ENCODE measurements around the gene CENPB.

Gene CENPB

GRCh38 chr20:3778976-3779375, 7.6 kb downstream of the CENPB start:
- H3K4me2 ChIP-seq (ENCODE audit: low read length, poor library complexity, severe bottlenecking), result no peak overlapping the region
- H3K23ac ChIP-seq (ENCODE audit: low read length in 2 of 2), result no peak overlapping the region
- H3K14ac ChIP-seq (ENCODE audit: low read length in 2 of 2), result no peak overlapping the region
- no peak overlapping the region for H3K9ac ChIP-seq (ENCODE audit: low read length)
- H2BK5ac ChIP-seq (ENCODE audit: low read depth, low read length, poor library complexity, severe bottlenecking), result no peak overlapping the region
- peaks cover 7% of the 10 kb centered on the region for H3K79me1 ChIP-seq (replicated peaks; ENCODE audit: low read length, poor library complexity, severe bottlenecking)
- no peak overlapping the region for H4K8ac ChIP-seq (ENCODE audit: low read length)
- H3K4me1 ChIP-seq (ENCODE audit: control insufficient read depth, insufficient read depth, low read depth, low read length), result peaks cover 28% of the 10 kb centered on the region
- H3K27ac ChIP-seq (ENCODE audit: low read length, poor library complexity, severe bottlenecking), result no peak overlapping the region
- no peak overlapping the region for H3K18ac ChIP-seq (ENCODE audit: low read depth in 1 of 2, low read length in 2 of 2)
- H3K27me3 ChIP-seq (ENCODE audit: control insufficient read depth in 1 of 2, insufficient read depth in 1 of 2, low read length in 2 of 2), result peaks cover 0 to 13% of the 10 kb centered on the region in 2 experiments
- H3K36me3 ChIP-seq (ENCODE audit: control insufficient read depth in 1 of 2, insufficient read depth in 2 of 2, low read depth in 1 of 2, low read length in 2 of 2), result peaks cover 4 to 17% of the 10 kb centered on the region in 2 experiments
- no peak overlapping the region for H2BK120ac ChIP-seq (ENCODE audit: low read depth, low read length)
- H4K91ac ChIP-seq (ENCODE audit: low read length), result no peak overlapping the region
- no peak overlapping the region for H3K4me3 ChIP-seq (ENCODE audit: insufficient read depth in 1 of 2, low read depth in 1 of 2, low read length in 2 of 2)
- H3K4ac ChIP-seq (ENCODE audit: low read depth in 1 of 2, low read length in 2 of 2), result no peak overlapping the region
- WGBS, result 89% methylated on average over 18 of the region's 18 CpGs
- no peak overlapping the region for H2BK12ac ChIP-seq (ENCODE audit: low read length in 2 of 2)
- H3K9me3 ChIP-seq (ENCODE audit: control insufficient read depth, low read length), result peaks cover 4% of the 10 kb centered on the region
- H2AK5ac ChIP-seq (ENCODE audit: low read length, severe bottlenecking), result no peak overlapping the region
- DNase-seq, result no peak
- H2BK15ac ChIP-seq (ENCODE audit: low read depth, poor library complexity, severe bottlenecking), result no peak overlapping the region
- no peak overlapping the region for H2AFZ ChIP-seq (ENCODE audit: low read depth, low read length)

DNA sequence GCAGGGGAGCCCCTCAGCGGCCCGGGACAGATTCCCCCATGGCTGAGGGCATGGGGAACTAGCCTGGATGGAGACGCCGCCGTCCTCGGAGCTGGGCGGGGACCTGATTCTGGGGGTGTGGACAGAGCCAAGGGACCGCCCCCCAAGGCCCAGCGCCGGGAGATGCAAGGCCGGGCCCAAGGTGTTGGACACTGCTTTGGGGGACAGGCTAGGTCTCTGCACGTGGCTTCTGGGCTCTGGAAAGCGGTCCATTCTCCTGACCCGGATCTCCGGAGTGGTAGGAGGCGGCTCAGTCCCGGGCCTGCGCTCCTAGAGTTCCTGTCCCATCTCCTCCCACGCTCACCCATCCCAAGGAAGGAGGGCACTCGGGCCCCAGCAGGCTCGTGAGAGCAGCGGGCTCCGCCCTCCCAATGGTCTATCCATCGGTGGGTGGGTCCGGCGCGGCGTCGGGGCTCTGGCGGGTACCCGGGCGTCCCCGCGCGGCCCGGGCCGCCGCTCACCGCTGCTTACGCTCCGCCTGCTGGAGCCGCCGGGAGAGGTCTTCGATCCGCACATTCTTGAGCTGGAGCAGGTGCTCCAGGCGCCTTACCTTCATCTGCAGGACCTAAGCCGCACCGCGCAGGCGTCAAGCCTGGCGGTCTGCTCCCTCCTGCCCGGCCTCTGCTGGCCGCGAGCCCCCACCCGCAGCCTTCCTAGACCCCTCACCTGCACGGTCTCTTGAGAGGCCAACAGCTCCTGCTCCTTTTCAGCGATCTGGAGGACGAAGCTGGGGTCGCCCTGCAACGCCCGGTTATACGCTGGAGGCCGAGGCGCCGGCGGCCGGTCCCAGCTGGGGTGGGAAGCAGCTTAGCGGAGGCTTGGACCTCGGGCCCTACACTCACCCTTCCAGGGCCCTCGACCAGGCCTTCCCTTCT, 8.6 kb downstream of the CENPB start:
- no peak overlapping the region for H3K27ac ChIP-seq (ENCODE audit: low read length, poor library complexity, severe bottlenecking)
- peak overlapping the region in 1 of 2 experiments; percentile 61 for H3K23ac ChIP-seq (ENCODE audit: low read length in 2 of 2)
- peak overlapping the region; percentile 84 for H2AFZ ChIP-seq (ENCODE audit: low read depth, low read length)
- H3K9me3 ChIP-seq (ENCODE audit: control insufficient read depth, low read length), result peaks cover 4% of the 10 kb centered on the region
- peak overlapping the region; percentile 53 to 79 for H3K4me3 ChIP-seq (ENCODE audit: insufficient read depth in 1 of 2, low read depth in 1 of 2, low read length in 2 of 2)
- peak overlapping the region; percentile 54 for H2BK15ac ChIP-seq (ENCODE audit: low read depth, poor library complexity, severe bottlenecking)
- H3K4me2 ChIP-seq (ENCODE audit: low read length, poor library complexity, severe bottlenecking), result peak overlapping the region; percentile 93
- H4K8ac ChIP-seq (ENCODE audit: low read length), result peak overlapping the region; percentile 85
- peak; percentile 52 for DNase-seq
- peak overlapping the region; percentile 80 for H3K9ac ChIP-seq (ENCODE audit: low read length)
- H2AK5ac ChIP-seq (ENCODE audit: low read length, severe bottlenecking), result peak overlapping the region; percentile 47
- H2BK5ac ChIP-seq (ENCODE audit: low read depth, low read length, poor library complexity, severe bottlenecking), result no peak overlapping the region
- H3K36me3 ChIP-seq (ENCODE audit: control insufficient read depth in 1 of 2, insufficient read depth in 2 of 2, low read depth in 1 of 2, low read length in 2 of 2), result peaks cover 0 to 10% of the 10 kb centered on the region in 2 experiments
- H2BK120ac ChIP-seq (ENCODE audit: low read depth, low read length), result no peak overlapping the region
- 5% methylated on average over 70 of the region's 70 CpGs for WGBS
- peak overlapping the region in 1 of 2 experiments; percentile 80 for H3K14ac ChIP-seq (ENCODE audit: low read length in 2 of 2)
- peaks cover 3% of the 10 kb centered on the region for H3K79me1 ChIP-seq (replicated peaks; ENCODE audit: low read length, poor library complexity, severe bottlenecking)
- peak overlapping the region; percentile 84 for H4K91ac ChIP-seq (ENCODE audit: low read length)
- no peak overlapping the region for H3K4ac ChIP-seq (ENCODE audit: low read depth in 1 of 2, low read length in 2 of 2)
- H3K4me1 ChIP-seq (ENCODE audit: control insufficient read depth, insufficient read depth, low read depth, low read length), result peaks cover 20% of the 10 kb centered on the region
- H3K27me3 ChIP-seq (ENCODE audit: control insufficient read depth in 1 of 2, insufficient read depth in 1 of 2, low read length in 2 of 2), result peaks cover 0 to 13% of the 10 kb centered on the region in 2 experiments
- H2BK12ac ChIP-seq (ENCODE audit: low read length in 2 of 2), result no peak overlapping the region
- H3K18ac ChIP-seq (ENCODE audit: low read depth in 1 of 2, low read length in 2 of 2), result peak overlapping the region; percentile 50 to 77

DNA sequence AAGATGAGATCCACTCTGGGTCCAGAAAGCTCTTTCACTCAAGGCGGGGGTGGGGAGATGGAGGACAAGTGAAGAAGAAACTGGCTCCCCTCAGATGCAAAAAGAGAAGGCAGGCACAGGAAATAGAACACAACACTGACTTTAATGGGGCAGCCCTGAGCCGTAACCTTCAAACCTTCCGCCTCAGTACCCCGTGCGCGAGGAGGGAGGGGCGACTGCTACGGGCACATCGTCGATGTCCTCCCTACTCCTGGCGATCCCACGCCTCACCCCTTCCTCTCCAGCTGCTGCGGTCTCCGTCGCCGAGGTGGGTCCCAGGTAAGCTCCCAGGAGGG, 9.2 kb downstream of the CENPB start:
- peak overlapping the region; percentile 26 for H2BK15ac ChIP-seq (ENCODE audit: low read depth, poor library complexity, severe bottlenecking)
- H2AK5ac ChIP-seq (ENCODE audit: low read length, severe bottlenecking), result no peak overlapping the region
- H3K9ac ChIP-seq (ENCODE audit: low read length), result peak overlapping the region; percentile 80
- peak overlapping the region; percentile 84 for H2AFZ ChIP-seq (ENCODE audit: low read depth, low read length)
- H3K4me3 ChIP-seq (ENCODE audit: insufficient read depth in 1 of 2, low read depth in 1 of 2, low read length in 2 of 2), result peak overlapping the region; percentile 53 to 79
- no peak overlapping the region for H2BK12ac ChIP-seq (ENCODE audit: low read length in 2 of 2)
- H2BK5ac ChIP-seq (ENCODE audit: low read depth, low read length, poor library complexity, severe bottlenecking), result no peak overlapping the region
- WGBS, result 18% methylated on average over 16 of the region's 16 CpGs
- peaks cover 4% of the 10 kb centered on the region for H3K9me3 ChIP-seq (ENCODE audit: control insufficient read depth, low read length)
- peak overlapping the region; percentile 85 for H4K8ac ChIP-seq (ENCODE audit: low read length)
- peaks cover 0 to 4% of the 10 kb centered on the region in 2 experiments for H3K36me3 ChIP-seq (ENCODE audit: control insufficient read depth in 1 of 2, insufficient read depth in 2 of 2, low read depth in 1 of 2, low read length in 2 of 2)
- H3K14ac ChIP-seq (ENCODE audit: low read length in 2 of 2), result peak overlapping the region in 1 of 2 experiments; percentile 80
- no peak for DNase-seq
- H3K79me1 ChIP-seq (replicated peaks; ENCODE audit: low read length, poor library complexity, severe bottlenecking), result no peaks in the 10 kb centered on the region
- H4K91ac ChIP-seq (ENCODE audit: low read length), result peak overlapping the region; percentile 84
- no peak overlapping the region for H3K23ac ChIP-seq (ENCODE audit: low read length in 2 of 2)
- peak overlapping the region; percentile 93 for H3K4me2 ChIP-seq (ENCODE audit: low read length, poor library complexity, severe bottlenecking)
- H3K27me3 ChIP-seq (ENCODE audit: control insufficient read depth in 1 of 2, insufficient read depth in 1 of 2, low read length in 2 of 2), result peaks cover 0 to 13% of the 10 kb centered on the region in 2 experiments
- no peak overlapping the region for H2BK120ac ChIP-seq (ENCODE audit: low read depth, low read length)
- H3K4me1 ChIP-seq (ENCODE audit: control insufficient read depth, insufficient read depth, low read depth, low read length), result peaks cover 19% of the 10 kb centered on the region
- peak overlapping the region; percentile 26 to 77 for H3K18ac ChIP-seq (ENCODE audit: low read depth in 1 of 2, low read length in 2 of 2)
- H3K27ac ChIP-seq (ENCODE audit: low read length, poor library complexity, severe bottlenecking), result no peak overlapping the region
- no peak overlapping the region for H3K4ac ChIP-seq (ENCODE audit: low read depth in 1 of 2, low read length in 2 of 2)

DNA sequence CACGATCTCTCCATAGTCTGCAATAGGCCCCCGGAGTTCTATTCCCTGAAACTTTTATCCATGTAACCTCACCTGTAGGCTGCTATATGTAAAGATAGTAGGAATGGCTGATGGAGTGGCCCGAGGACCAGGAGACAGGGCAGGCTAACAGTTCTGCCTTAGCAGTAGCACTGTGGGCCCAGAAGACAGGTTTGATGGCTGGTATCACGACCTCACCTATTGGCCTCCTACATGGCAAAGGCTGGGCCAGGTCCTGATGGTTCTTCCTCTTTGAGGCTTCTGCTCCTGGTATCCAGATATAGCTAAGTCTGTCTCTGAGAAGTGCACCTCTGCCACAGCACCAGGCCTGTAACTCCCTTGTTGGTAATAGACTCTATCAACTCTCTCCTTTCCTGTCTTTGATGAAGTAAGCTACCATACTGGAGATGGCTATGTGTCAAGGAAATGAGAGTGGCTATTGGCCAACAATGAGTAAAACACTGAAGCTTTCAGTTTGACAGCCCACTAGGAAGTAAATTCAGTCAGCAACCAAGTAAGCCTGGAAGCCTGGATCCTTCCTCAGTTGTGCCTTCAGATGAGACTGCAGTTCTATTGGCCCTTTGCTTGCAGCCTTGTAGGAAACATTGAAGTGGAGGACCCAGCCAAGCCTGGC, 11.0 kb downstream of the CENPB start:
- H2BK15ac ChIP-seq (ENCODE audit: low read depth, poor library complexity, severe bottlenecking), result no peak overlapping the region
- no peak overlapping the region for H4K91ac ChIP-seq (ENCODE audit: low read length)
- H2BK12ac ChIP-seq (ENCODE audit: low read length in 2 of 2), result no peak overlapping the region
- H3K14ac ChIP-seq (ENCODE audit: low read length in 2 of 2), result no peak overlapping the region
- DNase-seq, result no peak
- no peak overlapping the region for H3K23ac ChIP-seq (ENCODE audit: low read length in 2 of 2)
- no peaks in the 10 kb centered on the region for H3K79me1 ChIP-seq (replicated peaks; ENCODE audit: low read length, poor library complexity, severe bottlenecking)
- no peak overlapping the region for H3K4me2 ChIP-seq (ENCODE audit: low read length, poor library complexity, severe bottlenecking)
- peaks cover 4% of the 10 kb centered on the region for H3K9me3 ChIP-seq (ENCODE audit: control insufficient read depth, low read length)
- H2BK5ac ChIP-seq (ENCODE audit: low read depth, low read length, poor library complexity, severe bottlenecking), result no peak overlapping the region
- no peaks in the 10 kb centered on the region for H3K36me3 ChIP-seq (ENCODE audit: control insufficient read depth in 1 of 2, insufficient read depth in 2 of 2, low read depth in 1 of 2, low read length in 2 of 2)
- H3K9ac ChIP-seq (ENCODE audit: low read length), result no peak overlapping the region
- no peak overlapping the region for H3K4me3 ChIP-seq (ENCODE audit: insufficient read depth in 1 of 2, low read depth in 1 of 2, low read length in 2 of 2)
- H3K4ac ChIP-seq (ENCODE audit: low read depth in 1 of 2, low read length in 2 of 2), result no peak overlapping the region
- H3K18ac ChIP-seq (ENCODE audit: low read depth in 1 of 2, low read length in 2 of 2), result no peak overlapping the region
- no peak overlapping the region for H2BK120ac ChIP-seq (ENCODE audit: low read depth, low read length)
- 80% methylated on average over 4 of the region's 4 CpGs for whole genome bisulfite sequencing
- no peak overlapping the region for H2AK5ac ChIP-seq (ENCODE audit: low read length, severe bottlenecking)
- peaks cover 0 to 13% of the 10 kb centered on the region in 2 experiments for H3K27me3 ChIP-seq (ENCODE audit: control insufficient read depth in 1 of 2, insufficient read depth in 1 of 2, low read length in 2 of 2)
- H2AFZ ChIP-seq (ENCODE audit: low read depth, low read length), result no peak overlapping the region
- no peak overlapping the region for H3K27ac ChIP-seq (ENCODE audit: low read length, poor library complexity, severe bottlenecking)
- peaks cover 16% of the 10 kb centered on the region for H3K4me1 ChIP-seq (ENCODE audit: control insufficient read depth, insufficient read depth, low read depth, low read length)
- no peak overlapping the region for H4K8ac ChIP-seq (ENCODE audit: low read length)

Measured in mesenchymal stem cell (in vitro differentiated cells and primary cell).